Hepatic stellate cell (primary cell): ENCODE data around the gene ASIC2.
"Not testable (repeated sequence)": the region's sequence is repeated elsewhere in the genome, so short reads cannot be mapped to it uniquely, and the experiment has no call there.

ENCODE experiments used
- DNase-seq: peaks from one replicate; pipeline ENCODE4 v3.0.0; 2011; ENCODE audit warnings: low spot score

ASIC2 gene

GRCh38 chr17:33021731-33022408 is 271.2 kb downstream of the ASIC2 start:
- no peak for DNase-seq

GRCh38 chr17:33019161-33019890 is 273.8 kb downstream of the ASIC2 start:
- DNase-seq = no peak

- no peak for DNase-seq
Measured at GRCh38 chr17:33017366-33017765, 275.7 kb downstream of the ASIC2 start.

- no peak for DNase-seq
Measured at GRCh38 chr17:33016920-33017319, 276.2 kb downstream of the ASIC2 start.

DNA sequence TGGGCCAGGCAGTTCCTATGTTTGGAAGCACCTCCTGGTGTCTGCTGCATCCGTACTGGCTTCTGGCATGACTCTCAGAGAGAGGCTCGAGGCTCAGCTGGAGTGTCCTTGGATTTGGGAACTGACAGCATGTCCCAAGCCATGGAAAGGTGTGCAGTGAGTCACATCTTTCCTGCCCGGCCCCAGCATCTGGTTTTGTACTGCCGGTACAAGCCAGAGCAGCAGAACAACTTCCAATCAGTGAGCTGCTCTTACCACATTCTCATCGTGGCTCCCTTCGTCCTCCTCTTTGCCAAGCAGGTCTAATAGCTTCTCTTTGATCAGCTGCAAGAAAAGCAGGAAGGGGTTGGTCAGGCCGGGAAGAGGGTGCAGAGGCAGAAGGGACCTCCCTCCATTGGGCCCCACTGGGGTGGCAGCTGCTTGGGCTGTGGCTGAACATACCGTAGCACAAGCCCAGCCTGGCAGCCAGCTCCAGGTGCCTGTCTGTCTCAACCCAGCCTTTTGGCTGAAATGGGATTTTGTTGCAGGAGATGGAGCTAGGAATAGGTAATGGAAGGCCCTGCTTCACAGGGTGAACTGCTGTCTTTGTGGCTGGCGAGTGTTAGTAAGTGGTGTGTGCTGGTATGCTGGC is 277.3 kb downstream of the ASIC2 start:
- DNase-seq = no peak

DNA sequence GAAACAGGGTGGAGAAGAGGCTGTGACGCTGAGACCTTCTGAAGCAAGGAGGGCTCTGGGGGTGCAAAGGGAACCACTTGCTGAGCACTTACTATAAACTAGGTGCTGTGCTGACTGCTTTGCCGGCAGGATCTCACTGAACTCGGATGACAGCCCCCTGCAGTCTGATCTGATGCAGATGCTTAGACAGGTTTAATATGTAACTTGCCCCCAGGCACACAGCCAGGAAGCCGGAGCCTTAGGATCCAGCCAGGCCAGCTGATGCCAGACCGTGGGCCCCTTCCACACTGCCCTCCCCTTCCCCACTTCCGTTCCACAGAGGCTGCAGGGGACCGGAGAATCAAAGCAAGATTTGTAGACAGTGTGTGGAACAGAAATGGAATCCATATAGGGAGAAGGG is 278.3 kb downstream of the ASIC2 start:
- DNase-seq = no peak

DNA sequence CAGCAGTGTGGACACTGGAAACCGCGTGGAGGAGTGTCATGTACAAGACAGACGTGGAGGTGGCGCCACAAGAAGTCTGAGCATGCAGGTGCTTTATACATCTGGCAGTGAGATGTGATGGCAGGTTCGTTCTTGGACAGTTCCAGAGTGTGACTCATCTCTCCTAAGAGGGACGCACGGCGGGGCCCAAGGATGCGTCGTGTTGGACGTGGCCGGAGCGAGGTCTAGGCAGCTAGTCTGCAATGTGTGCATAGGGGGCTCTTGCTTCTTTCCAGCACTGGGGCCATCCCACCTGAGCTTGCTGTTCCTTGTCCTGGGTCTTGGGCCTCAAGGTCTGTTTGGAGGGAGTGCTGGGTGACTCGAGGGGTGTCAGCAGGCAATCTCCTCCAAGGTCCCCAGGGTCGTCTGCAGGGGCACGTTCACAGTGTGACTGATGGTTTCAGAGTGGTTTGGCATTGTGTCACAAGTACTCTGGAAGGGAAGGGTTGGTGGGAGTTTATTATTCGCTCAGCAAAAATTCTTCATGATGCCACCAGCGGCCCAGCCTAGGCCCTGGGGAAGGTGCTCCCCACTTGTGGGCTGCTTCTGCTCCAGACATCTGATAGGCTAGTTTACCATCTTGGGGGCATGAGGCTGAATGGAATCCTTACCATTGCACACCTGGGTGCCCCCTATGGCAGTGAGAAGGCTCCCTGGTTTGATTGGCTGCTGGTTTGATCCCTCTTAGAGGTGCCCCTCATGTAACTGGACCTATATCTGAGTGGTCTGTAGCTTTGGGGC is 279.3 kb downstream of the ASIC2 start:
- DNase-seq = no peak

- peak; percentile 92 for DNase-seq
Measured at GRCh38 chr17:33012522-33013033, 280.5 kb downstream of the ASIC2 start.

- DNase-seq = no peak
Measured at GRCh38 chr17:33009636-33010035, 283.5 kb downstream of the ASIC2 start.

- DNase-seq = no peak
Measured at GRCh38 chr17:33007186-33007585, 285.9 kb downstream of the ASIC2 start.

- no peak for DNase-seq
Measured at GRCh38 chr17:33002246-33002645, 290.8 kb downstream of the ASIC2 start.

DNA sequence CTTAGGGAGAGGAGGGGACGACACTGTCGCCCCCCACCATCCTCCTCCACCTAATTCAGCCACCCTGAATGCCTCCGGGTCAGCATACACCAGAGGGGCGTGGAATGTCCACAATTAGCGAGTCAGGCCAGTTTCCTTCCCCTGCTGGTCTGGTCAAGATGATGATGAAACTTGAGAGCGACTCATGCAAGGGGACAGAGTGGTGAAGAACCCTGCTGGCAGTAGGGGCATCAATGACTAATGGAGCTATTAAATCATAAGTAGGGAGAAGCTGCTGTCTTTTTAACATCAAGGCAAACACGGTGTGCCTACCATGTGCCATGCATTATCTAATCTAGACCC is 294.2 kb downstream of the ASIC2 start:
- DNase-seq = peak; percentile 56

GRCh38 chr17:32998111-32998886 is 294.8 kb downstream of the ASIC2 start:
- peak; percentile 78 for DNase-seq

- DNase-seq = no peak
Measured at GRCh38 chr17:32995416-32996045, 297.6 kb downstream of the ASIC2 start.

GRCh38 chr17:32993977-32994376 is 299.1 kb downstream of the ASIC2 start:
- DNase-seq = no peak

GRCh38 chr17:32992321-32993033 is 300.6 kb downstream of the ASIC2 start:
- no peak for DNase-seq

- DNase-seq = no peak
Measured at GRCh38 chr17:32988481-32989101, 304.5 kb downstream of the ASIC2 start.

DNA sequence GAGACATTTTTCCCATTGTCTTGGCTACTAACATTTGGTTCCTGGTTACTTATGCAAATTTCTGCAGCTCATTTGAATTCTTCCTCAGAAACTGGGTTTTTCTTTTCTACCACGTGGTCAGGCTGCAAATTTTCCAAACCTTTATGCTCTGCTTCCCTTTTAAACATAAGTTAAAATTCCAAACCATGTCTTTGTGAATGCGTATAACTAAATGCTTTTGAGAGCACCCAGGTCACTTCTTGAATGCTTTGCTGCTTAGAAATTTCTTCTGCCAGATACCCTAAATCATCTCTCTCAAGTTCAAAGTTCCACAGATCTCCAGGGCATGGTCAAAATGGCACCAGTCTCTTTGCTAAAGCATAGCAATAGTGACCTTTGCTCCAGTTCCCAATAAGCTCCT is 305.2 kb downstream of the ASIC2 start:
- not testable (repeated sequence) for DNase-seq

DNA sequence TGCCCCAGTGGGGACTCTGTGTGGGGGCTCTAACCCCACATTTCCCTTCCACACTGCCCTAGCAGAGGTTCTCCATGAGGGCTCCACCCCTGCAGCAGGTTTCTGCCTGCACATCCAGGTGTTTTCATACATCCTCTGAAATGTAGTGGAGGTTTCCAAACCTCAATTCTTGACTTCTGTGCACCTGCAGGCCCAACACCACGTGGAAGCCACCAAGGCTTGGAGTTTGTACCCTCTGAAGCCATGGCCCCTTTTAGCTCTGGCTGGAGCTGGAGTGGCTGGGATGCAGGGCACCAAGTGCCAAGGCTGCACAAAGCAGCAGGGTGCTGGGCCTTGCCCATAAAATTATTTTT is 305.7 kb downstream of the ASIC2 start:
- not testable (repeated sequence) for DNase-seq
